Germinal center (tissue), 1 donor: ENCODE data around the gene PIP4K2C.
"Not testable (repeated sequence)": the region's sequence is repeated elsewhere in the genome, so short reads cannot be mapped to it uniquely, and the experiment has no call there.

Experiments
- DNase-seq: peaks from one replicate; pipeline ENCODE4 v3.0.0; 2012; ENCODE audit warnings: mixed read lengths, low spot score

Gene PIP4K2C

DNA sequence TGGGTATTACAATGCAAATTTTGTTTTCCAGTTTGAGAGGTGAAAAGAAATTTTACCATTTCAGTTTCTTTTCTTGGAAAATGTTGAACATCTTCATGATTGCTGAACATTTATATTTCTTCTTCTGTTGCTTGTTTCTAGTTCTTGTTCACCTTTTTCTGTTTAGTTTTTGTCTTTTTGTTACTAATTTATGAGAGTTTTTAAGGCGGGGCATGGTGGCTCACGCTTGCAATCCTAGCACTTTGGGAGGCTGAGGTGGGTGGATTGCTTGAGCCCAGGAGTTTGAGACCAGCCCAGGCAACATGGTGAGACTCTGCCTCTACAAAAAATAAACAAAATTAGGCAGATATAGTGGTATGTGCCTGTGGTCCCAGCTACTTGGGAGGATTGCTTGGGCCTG lies 30.5 kb upstream of the PIP4K2C start:
- DNase-seq: no peak

DNA sequence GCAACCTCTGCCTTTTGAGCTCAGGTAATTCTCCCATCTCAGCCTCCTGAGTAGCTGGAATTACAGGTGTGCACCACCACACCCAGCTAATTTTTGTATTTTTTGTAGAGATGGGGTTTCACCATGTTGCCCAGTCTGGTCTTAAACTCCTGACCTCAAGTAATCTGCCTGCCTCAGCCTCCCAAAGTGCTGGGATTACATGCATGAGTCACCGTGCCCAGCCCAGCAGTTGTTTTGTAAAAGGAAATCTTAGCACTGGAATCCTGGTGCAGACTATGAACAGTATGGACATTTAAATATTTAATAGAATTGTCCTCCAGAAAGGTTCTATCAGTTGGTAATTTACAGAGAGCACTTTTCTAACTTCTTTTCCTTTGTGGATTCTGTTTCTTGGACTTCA lies 29.9 kb upstream of the PIP4K2C start:
- not testable (repeated sequence) for DNase-seq

DNA sequence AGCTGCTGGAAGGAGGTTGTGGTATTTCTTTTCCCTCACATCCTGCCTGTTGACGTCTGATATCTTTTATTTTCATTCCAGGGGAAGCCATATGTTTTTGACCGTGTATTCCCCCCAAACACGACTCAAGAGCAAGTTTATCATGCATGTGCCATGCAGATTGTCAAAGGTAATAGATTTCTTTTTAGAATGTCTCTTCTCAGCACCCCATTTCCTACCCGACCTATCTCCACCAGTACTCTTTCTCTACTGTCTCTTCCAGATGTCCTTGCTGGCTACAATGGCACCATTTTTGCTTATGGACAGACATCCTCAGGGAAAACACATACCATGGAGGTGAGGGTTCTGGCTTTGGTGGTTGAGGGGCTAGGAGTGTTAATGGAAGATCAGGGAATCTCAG lies 27.6 kb upstream of the PIP4K2C start:
- no peak for DNase-seq

DNA sequence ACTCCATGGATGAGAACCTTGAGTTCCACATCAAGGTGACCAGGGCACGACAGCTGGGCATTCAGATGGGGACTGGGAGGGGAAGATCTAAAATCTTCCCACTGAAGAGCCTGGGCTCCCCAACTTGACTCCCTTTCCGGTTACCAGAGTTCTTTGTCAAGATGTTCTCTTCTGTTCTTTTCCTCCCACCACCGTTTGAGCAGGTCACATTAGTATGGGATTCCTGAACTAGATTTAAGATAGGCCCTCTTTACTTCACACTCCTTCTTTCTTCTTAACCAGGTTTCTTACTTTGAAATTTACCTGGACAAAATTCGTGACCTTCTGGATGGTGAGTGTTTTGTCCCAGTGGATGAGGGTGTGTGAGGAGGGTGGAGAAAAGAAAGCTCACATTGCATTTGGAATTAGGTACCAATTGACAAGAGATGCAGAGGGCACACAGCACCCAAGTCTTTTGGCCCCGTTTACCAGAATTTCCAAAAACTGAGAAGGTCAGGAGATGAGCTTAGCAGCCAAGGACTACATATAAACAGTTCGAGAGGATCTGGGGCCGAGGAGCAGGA lies 26.7 kb upstream of the PIP4K2C start:
- no peak for DNase-seq

DNA sequence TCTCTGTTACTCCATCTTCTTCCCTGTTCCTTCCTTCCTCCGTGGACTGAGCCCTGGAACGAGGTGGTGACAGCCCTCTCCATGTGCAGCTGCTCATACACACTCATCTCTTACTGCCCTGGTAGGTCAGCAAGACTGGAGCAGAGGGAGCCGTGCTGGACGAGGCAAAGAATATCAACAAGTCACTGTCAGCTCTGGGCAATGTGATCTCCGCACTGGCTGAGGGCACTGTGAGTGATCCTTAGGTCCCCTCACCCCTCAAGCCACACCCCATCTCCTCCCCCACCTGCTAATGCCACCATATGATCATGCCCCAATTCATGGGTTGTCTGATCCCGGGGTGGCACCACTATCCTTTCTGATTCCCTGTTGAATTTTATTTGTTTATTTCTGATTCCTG lies 22.2 kb upstream of the PIP4K2C start:
- DNase-seq: no peak

DNA sequence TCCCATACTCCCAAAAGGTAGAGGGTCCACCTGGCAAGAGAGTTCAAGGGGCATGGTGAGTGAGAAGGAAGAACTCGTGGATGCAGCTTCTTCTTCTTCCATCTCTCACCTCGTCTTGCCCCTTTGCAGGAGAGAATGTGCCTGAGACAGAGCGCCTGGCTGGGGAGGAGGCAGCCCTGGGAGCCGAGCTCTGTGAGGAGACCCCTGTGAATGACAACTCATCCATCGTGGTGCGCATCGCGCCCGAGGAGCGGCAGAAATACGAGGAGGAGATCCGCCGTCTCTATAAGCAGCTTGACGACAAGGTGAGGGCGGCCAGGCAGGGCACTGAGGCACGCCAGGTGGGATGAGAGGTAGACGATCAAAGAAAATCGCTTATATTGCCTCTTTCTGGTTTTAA lies 21.1 kb upstream of the PIP4K2C start:
- DNase-seq: no peak

DNA sequence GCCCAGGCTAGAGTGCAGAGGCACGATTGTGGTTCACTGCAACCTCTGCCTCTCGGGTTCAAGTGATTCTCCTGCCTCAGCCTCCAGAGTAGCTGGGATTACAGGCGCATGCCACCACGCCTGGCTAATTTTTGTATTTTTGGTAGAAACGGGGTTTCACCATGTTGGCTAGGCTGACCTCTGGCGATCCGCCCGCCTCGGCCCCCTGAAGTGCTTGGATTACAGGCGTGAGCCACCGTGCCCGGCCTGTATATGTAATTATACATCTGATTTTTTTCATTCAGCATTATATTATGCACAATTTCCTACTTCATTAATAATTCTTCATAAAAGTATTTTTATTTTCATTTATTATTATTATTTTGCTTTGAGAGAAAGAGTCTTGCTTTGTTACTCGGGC lies 20.6 kb upstream of the PIP4K2C start:
- DNase-seq: not testable (repeated sequence)

DNA sequence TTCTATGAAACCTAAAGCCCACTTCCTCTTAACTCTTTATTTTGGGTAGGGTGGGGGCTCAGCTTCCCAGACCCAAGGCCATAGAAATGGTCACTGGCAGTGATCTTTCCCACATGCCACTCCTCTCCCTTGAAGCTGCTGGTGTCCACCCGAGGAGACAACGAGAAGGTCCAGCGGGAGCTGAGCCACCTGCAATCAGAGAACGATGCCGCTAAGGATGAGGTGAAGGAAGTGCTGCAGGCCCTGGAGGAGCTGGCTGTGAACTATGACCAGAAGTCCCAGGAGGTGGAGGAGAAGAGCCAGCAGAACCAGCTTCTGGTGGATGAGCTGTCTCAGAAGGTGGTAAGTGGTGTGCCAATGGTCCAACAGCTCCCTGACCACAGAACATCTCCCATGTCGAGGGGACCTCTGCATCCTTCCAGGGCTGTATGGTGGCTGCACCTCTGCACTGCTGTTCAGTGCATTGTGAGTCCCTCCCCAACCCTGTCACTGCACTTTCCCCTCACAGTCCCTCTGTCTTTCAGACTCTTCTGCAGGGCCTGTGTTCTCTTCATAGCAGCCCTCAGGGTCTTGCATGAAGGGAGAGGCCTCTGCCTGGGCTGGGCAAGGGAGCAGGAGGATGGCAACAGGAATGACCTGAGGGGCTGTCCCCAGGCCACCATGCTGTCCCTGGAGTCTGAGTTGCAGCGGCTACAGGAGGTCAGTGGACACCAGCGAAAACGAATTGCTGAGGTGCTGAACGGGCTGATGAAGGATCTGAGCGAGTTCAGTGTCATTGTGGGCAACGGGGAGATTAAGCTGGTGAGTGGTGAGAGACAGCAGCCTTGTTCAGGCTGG lies 18.8 kb upstream of the PIP4K2C start:
- DNase-seq: no peak

DNA sequence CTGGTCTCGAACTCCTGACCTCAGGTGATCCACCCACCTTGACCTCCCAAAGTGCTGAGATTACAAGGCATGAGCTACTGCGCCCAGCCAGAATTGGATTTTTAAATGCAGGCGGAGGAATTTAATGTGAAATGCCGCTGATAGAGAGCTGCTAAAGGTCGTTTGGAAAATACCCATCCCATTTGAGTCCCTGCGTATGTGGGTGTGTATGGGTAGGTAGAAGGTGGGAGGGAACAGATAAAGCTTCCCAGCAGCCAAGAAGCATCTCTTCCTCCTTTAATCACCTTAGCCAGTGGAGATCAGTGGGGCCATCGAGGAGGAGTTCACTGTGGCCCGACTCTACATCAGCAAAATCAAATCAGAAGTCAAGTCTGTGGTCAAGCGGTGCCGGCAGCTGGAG lies 16.2 kb upstream of the PIP4K2C start:
- no peak for DNase-seq

DNA sequence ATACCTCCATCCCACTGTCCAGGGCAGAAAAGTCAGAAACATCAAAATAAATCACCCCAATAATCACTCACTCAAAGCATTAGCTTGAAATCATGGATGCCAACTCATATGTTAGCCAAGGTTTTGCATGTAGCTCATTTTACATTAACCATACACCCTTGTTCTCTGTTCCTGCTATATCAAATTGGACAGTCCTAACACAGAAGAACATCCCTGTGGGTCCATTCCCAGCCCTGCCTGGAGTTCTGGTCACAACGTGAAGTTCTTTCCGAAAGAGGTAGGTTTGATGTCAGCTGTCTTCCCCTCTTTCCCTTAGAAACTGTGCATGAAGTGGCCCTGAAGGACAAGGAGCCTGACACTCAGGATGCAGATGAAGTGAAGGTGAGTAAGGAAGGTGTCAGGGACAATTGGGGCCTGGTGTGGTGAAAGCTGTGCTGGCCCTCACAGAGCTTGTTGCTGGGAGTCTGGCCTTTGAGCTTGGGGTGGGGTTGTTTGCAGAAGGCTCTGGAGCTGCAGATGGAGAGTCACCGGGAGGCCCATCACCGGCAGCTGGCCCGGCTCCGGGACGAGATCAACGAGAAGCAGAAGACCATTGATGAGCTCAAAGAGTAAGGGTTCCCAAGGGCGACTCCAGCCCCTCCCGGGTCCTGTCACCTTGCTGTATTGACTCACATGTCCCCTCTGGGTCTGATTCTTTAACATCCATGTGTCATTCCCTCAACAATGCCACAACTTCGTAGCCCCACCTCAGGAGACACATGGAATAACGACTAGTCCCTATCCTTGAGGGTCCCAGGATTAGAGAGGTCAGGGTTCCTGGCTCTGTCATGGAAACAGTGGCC lies 15.0 kb upstream of the PIP4K2C start:
- DNase-seq: no peak

DNA sequence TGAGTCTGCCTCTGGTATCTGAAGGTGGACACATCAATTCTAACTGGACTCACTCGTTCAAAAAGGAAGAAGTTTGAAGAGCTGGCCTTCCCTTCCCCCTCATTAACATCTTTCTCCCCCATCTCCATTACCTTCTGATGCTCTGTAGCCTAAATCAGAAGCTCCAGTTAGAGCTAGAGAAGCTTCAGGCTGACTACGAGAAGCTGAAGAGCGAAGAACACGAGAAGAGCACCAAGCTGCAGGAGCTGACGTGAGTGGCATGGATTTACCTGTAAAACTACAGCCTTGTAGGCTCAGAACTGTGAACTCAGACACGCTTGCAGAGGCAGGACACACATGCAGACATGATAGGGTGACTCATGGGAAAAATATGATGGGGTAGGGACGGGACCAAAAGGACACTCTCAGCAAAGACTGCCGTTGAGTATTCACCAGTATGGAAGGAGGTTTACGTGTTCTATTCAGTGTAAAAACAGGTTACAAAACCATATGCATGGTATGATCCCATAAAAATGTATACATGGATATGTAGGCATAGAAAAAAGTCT lies 14.3 kb upstream of the PIP4K2C start:
- no peak for DNase-seq

DNA sequence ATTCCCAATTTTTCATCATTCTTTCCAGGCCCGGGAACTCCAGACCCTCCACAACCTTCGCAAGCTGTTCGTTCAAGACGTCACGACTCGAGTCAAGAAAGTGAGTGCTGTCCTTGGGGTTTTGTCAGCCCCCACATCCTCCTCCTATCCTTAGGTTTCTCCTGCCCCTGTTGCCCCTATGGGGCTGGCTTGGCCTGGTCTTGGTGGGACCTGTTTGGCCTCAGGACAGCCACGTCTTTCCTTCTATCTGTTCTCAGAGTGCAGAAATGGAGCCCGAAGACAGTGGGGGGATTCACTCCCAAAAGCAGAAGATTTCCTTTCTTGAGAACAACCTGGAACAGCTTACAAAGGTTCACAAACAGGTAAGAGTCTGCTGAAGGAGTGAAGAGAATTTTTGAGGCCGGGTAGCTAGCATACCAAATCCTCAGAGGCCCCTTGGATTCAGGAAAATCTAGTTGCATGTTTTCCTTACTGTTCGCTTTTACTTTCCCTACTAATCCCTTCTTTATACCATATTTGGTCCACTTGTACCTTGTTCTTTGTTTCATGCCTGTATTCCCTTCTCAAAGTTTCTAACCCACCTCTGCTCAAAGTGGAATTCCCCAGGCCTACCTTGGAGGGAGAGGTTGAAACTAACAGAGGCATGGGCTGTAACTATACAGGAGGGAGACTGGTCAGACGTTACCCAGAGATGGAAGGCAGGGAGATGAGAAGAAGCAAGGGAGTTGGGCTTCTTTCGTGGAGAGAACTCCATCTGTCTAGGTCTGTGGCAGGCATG lies 12.8 kb upstream of the PIP4K2C start:
- no peak for DNase-seq

DNA sequence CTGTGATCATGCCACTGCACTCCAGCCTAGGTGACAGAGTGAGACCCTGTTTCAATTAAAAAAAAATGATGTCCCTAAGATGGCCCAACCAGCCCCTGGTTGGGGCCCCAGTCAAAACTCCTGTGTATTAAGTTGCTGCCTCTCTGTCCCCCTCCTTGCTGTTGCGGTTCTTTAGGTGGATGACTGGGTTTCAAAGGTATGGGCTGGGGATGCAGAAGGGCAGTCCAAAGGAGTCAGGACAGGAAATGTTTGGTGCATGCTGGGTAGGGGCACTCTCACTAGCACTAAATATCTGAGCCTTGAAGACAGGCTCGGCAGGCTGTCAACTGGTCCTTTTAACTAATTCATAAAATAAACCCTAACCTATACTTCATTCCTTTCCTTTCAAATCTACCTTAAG lies 12.0 kb upstream of the PIP4K2C start:
- no peak for DNase-seq

DNA sequence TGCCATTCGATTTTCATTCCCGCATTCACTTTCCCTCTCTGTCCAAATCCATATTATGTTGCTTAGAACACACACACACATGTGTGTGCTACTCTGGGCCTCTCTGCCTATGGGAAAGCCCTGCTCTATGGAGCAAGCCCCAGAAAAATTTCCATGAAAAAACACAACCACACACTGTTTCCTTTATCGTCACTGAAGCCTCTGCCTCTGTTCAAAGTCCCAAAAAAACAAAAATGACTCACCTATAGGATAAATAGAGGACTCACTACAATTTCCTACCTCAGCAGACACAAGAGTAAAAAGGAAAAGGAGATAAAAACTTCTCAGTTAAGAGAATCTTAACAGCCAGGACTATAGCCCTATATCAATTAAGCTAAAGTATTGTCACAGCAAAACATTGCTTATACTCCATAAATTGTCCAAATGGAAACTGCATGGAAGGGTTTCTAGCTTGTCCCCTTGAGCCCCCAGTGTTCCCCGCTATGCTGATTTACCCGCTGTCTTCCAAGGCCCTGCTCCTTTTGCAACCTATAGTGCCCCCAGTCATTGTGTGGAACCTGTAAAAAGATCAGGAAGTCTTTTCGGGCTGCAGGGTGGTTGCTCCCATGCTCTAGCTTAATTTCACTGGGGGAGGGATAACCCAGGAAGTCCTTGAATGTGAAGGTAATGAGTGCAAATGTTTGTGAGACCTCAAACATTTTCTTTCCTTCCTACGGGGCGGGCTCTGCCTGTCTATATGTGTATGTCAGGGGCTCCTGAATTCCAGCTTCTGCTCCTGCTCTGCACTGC lies 11.1 kb upstream of the PIP4K2C start:
- no peak for DNase-seq

DNA sequence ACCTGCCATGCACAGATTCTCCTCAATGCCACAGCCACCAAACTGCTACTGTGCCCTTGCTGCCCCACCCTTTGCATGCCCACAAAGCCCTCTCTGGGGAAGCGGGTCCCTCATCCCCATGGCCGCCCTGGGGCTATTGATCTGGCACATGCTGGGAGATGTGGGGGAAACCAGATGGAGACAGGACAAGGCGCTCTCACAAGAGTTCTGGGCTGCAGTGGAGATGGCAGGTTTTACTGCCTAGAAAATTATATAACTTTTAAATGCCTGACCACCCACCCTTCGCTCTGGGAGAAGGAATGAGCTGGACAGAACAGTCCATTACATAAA lies 10.6 kb upstream of the PIP4K2C start:
- no peak for DNase-seq

DNA sequence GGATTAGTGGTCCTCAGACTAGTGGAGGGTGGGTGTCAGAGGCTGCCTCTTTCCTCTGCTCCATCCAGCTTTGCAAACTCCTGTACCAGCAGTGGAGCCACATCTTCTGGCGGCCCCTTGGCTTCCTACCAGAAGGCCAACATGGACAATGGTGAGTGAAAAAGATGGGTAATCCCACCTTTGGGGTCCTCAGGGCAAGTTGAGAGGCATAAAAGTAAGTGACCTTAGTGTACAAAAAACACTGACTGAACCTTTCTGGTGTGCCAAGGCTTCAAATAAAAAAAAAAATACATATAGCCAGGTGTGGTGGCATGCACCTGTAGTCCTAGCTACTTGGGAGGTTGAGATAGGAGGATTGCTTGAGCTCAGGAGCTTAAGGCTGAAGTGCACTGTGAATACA lies 9.2 kb upstream of the PIP4K2C start:
- DNase-seq: no peak

DNA sequence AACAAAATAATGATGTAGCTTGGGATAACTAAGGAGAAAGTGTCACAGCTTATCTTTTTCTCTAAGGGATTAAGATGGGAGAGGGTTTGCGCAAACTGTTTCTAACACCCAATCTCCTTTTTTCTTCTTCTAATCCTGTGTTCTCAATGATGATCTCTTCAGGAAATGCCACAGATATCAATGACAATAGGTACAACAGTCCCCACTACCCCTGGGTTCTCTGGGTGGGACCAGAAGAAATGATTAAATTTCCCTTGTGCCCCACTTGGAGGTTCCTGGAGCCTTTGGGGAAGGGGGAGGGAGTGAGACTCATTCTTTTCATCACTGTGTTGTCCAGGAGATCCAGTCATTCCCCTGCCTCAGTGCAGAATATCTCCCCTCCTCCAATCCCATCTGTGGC lies 8.6 kb upstream of the PIP4K2C start:
- DNase-seq: no peak

DNA sequence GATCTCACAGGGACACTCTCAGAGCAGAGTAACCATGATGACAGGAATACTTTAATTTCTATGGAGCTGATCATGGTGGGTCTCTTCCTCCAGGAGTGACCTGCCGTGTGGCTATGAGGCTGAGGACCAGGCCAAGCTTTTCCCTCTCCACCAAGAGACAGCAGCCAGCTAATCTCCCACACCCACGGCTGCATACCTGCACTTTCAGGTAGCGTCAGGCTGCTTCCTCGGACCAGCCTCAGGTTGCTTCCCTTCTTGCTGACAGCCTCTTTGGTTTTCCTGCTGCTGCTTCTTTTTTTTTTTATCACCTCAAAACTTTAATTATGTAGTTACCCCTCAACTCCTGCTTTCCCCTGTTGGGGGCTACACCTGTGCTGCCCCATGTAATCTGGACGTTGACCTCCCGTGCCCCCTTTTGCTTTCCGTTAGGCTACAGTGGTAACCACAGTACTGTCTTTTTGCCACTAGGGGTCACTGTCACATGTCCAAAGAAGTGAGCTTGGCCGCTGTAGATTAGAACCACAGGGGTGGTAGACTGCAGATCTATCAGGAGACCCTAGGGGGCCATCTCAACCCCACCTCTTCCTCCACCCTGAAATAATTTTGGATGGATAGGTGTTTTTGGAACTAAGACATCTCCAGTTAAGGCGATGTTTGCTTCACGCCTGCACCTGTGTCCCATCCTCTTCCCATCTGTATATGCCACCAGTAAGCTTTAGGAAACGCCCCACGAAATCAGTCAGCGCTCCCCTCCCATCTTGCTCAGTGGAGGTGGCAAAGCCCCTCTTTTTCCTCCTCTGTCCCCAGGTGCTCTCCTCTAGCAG lies 7.8 kb upstream of the PIP4K2C start:
- peak; percentile 92 for DNase-seq

DNA sequence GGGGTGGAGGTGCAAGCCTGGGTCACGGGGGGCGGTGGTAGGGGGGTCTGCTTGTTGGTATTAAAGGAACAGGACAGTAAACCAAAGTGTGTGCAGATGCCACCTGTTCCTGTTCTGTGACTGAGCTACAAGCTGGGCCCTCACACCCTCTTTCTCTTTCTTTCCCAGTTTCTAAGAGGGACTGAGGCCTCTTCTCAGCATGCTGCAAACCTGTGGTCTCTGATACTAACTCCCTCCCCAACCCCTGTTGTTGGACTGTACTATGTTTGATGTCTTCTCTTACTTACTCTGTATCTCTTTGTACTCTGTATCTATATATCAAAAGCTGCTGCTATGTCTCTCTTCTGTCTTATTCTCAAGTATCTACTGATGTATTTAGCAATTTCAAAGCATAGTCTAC lies 6.9 kb upstream of the PIP4K2C start:
- DNase-seq: no peak

DNA sequence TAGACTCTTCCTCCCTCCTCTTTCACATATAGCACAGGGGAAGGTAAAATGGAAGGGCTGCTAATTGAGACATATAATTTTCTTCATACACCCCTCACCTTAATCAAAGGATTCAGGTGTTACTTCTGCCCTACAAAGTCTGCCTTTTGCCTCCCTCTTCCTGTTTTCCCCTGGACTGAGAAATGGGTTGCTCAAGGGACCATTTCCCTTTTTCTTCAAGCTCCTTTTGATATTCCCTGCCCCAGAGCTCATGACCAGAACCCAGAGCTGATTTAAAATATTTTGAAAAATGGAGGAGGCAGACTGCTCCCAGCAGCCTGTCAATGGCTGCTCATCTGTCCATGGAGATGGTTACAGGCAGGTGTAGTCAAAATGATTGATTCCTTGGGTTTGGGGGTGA lies 6.3 kb upstream of the PIP4K2C start:
- DNase-seq: no peak
